GM21619 (cell line): ENCODE data around the gene SPOCK1.
"Not testable (repeated sequence)": the region's sequence is repeated elsewhere in the genome, so short reads cannot be mapped to it uniquely, and the experiment has no call there.

ENCODE experiments used
- ATAC-seq: cut with Tn5 transposase; IDR thresholded peaks from one replicate; pipeline ENCODE4 v1.9.1; 2021; ENCODE audit not compliant: unreplicated experiment

The SPOCK1 gene

GRCh38 chr5:137498736-137499505, at the start of gene SPOCK1:
Gene SPOCK1, minus strand, starts transcription at chr5:137499326.
- ATAC-seq, result peak; percentile 86

DNA sequence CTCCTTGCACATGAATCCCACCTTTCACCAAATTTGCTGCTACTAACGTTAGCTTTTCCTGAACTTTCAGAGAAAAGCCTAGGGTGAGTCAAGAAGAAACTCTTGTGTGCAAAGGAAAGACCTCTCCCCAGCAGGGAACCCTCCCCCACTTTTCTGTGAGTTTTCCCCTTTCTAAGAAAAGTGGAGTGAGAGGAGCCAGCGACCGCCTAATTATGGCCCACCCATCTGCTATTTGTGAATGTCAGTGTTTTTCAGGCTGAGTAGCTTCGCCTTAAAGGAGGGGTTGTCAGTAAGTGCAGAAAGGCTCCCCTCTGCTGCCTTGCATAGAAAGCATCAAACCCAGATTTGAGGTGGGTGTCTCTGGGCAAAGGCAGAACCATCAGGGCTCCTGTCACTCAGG, 46.8 kb upstream of the SPOCK1 start:
- no peak for ATAC-seq

GRCh38 chr5:137535449-137535848, 36.3 kb upstream of the SPOCK1 start:
- ATAC-seq, result not testable (repeated sequence)

GRCh38 chr5:137533963-137534362, 34.8 kb upstream of the SPOCK1 start:
- no peak for ATAC-seq

DNA sequence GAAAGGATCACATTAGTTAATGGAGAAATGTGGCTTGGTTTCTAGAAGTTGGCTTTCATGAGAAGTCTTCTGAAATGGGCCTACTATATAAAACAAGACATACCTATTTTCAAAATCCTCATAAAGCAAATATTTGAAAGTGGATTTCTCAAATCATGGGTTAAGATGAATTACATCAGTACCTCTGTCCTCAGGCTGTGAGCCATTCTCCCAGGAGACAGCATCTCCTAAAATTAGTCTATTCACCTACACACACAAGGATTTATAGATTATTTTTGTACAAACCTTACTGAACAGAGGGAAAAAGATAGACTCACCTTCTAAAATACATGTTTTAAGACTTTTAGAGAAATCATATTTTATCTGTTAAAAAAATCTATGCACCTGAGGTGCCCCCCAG, 32.1 kb upstream of the SPOCK1 start:
- ATAC-seq, result no peak

GRCh38 chr5:137521246-137521645, 22.1 kb upstream of the SPOCK1 start:
- ATAC-seq, result no peak

DNA sequence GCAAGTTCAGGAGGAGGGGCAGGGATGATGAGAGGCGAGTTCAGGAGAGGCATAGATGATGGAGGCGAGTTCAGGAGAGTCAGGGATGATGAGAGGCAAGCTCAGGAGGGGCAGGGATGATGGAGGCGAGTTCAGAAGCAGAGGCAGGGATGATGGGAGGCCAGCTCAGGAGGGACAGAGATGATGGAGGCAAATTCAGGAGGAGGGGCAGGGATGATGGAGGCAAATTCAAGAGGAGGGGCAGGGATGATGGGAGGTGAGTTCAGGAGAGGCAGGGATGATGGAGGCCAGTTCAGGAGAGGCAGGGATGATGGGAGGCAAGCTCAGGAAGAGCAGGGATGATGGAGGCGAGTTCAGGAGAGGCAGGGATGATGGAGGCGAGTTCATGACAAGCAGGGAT, 17.8 kb upstream of the SPOCK1 start:
- ATAC-seq, result no peak

DNA sequence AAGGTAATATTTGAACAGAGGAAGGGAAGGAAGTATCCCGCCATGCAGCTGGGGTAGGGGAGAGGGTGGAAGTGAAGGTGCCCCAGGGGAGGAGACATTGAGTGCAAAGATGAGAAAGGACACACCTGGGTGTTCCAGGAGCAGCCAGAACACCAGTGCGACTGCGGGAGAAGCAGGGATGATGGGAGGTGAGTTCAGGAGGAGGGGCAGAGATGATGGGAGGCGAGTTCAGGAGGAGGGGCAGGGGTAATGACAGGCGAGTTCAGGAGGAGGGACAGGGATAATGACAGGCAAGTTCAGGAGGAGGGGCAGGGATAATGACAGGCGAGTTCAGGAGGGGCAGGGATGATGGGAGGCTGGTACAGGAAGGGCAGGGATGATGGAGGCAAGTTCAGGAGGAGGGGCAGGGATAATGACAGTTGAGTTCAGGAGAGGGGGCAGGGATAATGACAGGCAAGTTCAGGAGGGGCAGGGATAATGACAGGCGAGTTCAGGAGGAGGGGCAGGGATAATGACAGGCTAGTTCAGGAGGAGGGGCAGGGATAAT, 17.2 kb upstream of the SPOCK1 start:
- no peak for ATAC-seq

DNA sequence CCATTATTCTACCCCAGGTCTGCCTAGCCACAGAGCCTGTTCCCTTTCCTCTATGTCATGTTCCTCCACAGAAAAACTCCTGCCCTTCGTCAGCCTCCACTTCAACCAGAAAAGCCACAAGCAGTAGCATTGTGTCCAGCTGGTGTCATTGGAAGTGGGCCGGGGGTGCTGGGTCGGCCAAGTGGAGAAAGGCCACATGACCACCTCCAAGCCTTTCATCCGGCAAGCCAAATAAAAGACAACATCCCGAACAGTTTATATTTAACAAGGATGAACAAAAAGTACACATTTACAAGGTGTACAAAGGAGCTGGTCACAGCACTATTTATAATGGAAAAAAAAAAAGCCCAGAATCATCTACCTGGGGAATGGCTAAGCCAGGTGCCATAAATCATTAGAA, 16.1 kb upstream of the SPOCK1 start:
- ATAC-seq, result no peak

- no peak for ATAC-seq
Measured at GRCh38 chr5:137510671-137511070, 11.5 kb upstream of the SPOCK1 start.

DNA sequence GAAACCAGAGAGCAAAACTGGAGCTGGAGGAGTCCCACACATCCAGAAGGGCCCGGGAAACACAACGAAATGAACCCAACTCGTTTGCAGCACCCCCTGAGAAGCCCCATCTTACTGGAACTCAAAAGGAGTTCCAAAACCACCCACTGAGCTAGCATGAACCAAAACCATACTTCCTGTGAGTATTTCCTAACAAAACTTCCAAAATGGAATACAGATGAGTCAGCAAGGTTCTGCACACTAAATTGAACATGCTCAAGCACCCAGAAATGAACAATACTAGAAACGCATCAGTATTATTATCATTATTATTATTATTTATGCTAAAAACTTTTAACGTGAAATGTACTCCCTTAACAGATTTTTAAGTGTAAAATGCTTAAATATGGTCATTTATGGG, 8.0 kb upstream of the SPOCK1 start:
- ATAC-seq, result no peak

DNA sequence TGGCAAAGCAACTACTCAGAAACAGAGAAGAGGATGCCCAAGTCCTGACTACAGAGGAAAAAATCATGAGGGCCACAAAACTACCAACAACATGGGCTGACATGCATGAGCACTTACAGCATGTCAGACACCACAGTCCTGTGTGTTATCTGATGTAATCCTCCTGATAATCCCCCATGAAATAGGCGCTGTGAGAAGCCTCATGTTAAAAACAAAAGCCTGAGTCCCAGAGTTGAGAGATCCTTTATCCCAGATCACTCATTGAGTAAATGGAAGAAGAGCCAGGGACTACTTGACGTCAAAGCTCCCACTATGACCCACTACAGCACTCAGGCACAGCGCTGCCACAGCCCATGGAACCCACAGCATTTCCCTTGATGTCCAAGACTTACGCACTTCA, 7.2 kb upstream of the SPOCK1 start:
- no peak for ATAC-seq

DNA sequence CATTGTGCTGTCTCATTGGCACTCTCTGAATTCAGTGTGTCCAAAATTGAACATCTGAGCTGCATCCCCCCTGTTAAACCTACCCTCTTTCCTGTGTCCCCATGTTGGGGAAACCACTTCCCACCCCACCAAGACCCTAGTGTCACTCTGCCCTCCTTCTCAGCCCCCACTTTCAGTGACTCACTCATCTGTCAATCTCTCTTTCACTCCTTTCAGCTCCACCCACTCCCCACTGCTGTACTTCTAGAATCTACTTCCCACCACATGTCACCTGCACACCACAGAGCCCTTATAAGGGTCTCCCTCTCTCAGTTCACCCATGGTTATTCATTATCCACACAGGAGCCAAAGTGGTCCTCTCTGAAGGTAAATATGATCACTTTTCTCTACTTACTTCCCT, 5.8 kb upstream of the SPOCK1 start:
- ATAC-seq, result no peak

- no peak for ATAC-seq
Measured at GRCh38 chr5:137503456-137503855, 4.3 kb upstream of the SPOCK1 start.

- no peak for ATAC-seq
Measured at GRCh38 chr5:137502632-137503031, 3.5 kb upstream of the SPOCK1 start.

DNA sequence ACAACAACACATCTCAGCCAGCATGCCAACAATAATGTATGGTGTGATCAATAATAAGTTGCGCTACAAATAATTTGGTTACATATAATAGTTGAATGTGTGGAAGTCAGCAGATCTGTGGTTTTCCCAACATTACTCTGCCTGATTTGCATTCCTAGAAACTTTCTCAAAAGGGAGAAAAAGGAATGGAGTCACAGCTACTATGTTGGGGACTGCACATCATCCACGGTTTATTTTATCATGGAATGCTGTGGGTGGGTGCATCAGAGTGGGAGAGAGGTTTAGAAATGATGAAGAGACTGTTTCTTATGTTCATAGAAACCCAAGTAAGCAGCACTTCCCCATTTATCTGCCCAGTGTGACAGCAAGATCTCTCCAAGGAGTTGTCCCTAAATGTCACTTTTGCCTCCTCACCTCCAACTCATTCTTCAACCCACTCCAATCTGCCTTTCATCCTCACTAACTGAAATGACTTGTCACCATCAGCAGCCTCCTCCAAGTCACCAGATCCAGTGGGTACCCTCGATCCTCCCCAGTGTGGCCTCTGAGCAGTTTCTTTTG, 2.8 kb upstream of the SPOCK1 start:
- ATAC-seq, result no peak

- ATAC-seq, result no peak
Measured at GRCh38 chr5:137501226-137501625, 2.1 kb upstream of the SPOCK1 start.

- ATAC-seq, result no peak
Measured at GRCh38 chr5:137500615-137501225, 1.6 kb upstream of the SPOCK1 start.

DNA sequence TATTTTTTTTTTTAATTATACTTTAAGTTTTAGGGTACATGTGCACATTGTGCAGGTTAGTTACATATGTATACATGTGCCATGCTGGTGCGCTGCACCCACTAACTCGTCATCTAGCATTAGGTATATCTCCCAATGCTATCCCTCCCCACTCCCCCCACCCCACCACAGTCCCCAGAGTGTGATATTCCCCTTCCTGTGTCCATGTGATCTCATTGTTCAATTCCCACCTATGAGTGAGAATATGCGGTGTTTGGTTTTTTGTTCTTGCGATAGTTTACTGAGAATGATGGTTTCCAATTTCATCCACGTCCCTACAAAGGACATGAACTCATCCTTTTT, 351 bp upstream of the SPOCK1 start:
- ATAC-seq, result not testable (repeated sequence)

DNA sequence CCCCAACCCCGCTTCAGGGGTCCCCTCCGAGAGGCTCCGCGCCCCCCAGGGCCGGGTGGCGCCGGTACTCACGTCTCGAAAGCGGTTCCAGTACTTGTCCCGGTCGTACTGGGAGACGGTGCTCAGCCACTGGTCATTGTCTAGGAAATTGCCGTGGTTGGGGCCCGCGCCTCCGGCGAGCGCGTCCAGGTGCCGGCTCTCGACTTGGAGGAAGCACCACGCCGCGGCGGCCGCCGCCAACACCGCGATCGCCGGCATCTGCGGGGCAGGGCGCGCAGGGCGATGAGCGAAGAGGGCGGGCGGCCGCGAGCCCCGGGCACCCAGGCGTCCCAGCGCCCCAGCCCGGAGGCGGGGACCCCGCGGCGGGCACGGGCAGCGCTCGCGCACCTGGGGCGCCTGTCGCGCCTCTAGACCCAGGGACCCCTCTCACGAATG, 808 bp downstream of the SPOCK1 start:
- no peak for ATAC-seq

- no peak for ATAC-seq
Measured at GRCh38 chr5:137497396-137498290, 1.5 kb downstream of the SPOCK1 start.
